Measurements from ENCODE around the gene UBE2H. TPM values are rescaled to one million over a fixed set of nuclear protein-coding genes. Genes with fewer than 3 reads are reported as not detected.
A peak's percentile ranks its signal among the peaks of the same experiment; 100 is the strongest.
"Not testable (repeated sequence)": the region's sequence is repeated elsewhere in the genome, so short reads cannot be mapped to it uniquely, and the experiment has no call there.

UBE2H gene
- total RNA-seq, 3 donors from 2014 or later = 39.6 to 85.9 (median 40.0) TPM

- ATAC-seq (no peak), DNase-seq (no peak)
- no peaks in the 10 kb centered on the region for H3K36me3 ChIP-seq (ENCODE audit: low read depth)
- no peak for TF ChIP-seq CTCF (IDR thresholded peaks at IDR 0.05)
- H3K4me1 ChIP-seq (ENCODE audit: low read depth) = no peaks in the 10 kb centered on the region
- no peaks in the 10 kb centered on the region for H3K9me3 ChIP-seq
- no peak overlapping the region for H3K4me3 ChIP-seq
- intact Hi-C loops (cut with DNase I, micrococcal nuclease) = no loop called here
These were observed 115.8 kb downstream of the UBE2H start for GRCh38 chr7:129836983-129837382.

- ATAC-seq (no peak), DNase-seq (no peak)
- intact Hi-C loops (cut with DNase I, micrococcal nuclease) = no loop called here
- Histone ChIP-seq H3K9me3 (no peaks in the 10 kb centered on the region), H3K4me3 (no peak overlapping the region), H3K36me3 (ENCODE audit: low read depth) (no peaks in the 10 kb centered on the region), H3K4me1 (ENCODE audit: low read depth) (peaks cover under 1% of the 10 kb centered on the region)
- TF ChIP-seq CTCF (IDR thresholded peaks at IDR 0.05) = no peak
These were observed 117.2 kb downstream of the UBE2H start for GRCh38 chr7:129835569-129835968.

- H3K4me3 ChIP-seq; DNase-seq; ATAC-seq; H3K36me3 ChIP-seq (ENCODE audit: low read depth); H3K9me3 ChIP-seq; intact Hi-C loops (cut with DNase I, micrococcal nuclease): not testable (repeated sequence)
- peaks cover 11% of the 10 kb centered on the region for H3K4me1 ChIP-seq (ENCODE audit: low read depth)
These were observed 119.4 kb downstream of the UBE2H start for GRCh38 chr7:129833353-129833752.

GRCh38 chr7:129832701-129833227 is 120.0 kb downstream of the UBE2H start:
- no peaks in the 10 kb centered on the region for H3K36me3 ChIP-seq (ENCODE audit: low read depth)
- H3K9me3 ChIP-seq = no peaks in the 10 kb centered on the region
- no peak for ATAC-seq
- no peak overlapping the region for H3K4me3 ChIP-seq
- H3K4me1 ChIP-seq (ENCODE audit: low read depth) = peaks cover 11% of the 10 kb centered on the region
- TF ChIP-seq CTCF (IDR thresholded peaks at IDR 0.05) = no peak
- DNase-seq = no peak
- intact Hi-C loops (cut with DNase I, micrococcal nuclease) = no loop called here

GRCh38 chr7:129832282-129832681 is 120.5 kb downstream of the UBE2H start:
- H3K36me3 ChIP-seq (ENCODE audit: low read depth) = no peaks in the 10 kb centered on the region
- no peak overlapping the region for H3K4me3 ChIP-seq
- intact Hi-C loops (cut with DNase I, micrococcal nuclease) = no loop called here
- no peak for DNase-seq
- H3K9me3 ChIP-seq = no peaks in the 10 kb centered on the region
- ATAC-seq = peak; percentile 31
- peaks cover 11% of the 10 kb centered on the region for H3K4me1 ChIP-seq (ENCODE audit: low read depth)
- TF ChIP-seq CTCF (IDR thresholded peaks at IDR 0.05) = no peak

GRCh38 chr7:129831424-129832058 is 121.2 kb downstream of the UBE2H start:
- intact Hi-C loops (cut with DNase I, micrococcal nuclease) = no loop called here
- no peak for DNase-seq
- Histone ChIP-seq H3K4me3 (no peak overlapping the region), H3K9me3 (no peaks in the 10 kb centered on the region), H3K36me3 (ENCODE audit: low read depth) (no peaks in the 10 kb centered on the region), H3K4me1 (ENCODE audit: low read depth) (peaks cover 11% of the 10 kb centered on the region)
- TF ChIP-seq CTCF (IDR thresholded peaks at IDR 0.05) = no peak
- no peak for ATAC-seq
